PC-9 (cell line): ENCODE measurements around the gene SLC26A3.

Source experiments
- CTCF ChIP-seq: fragments of 200-600 bp; sonication (generic); conservative IDR thresholded peaks from 2 replicates; pipeline ENCODE4 v1.6.1; 2017; ENCODE audit warnings: mixed run types, antibody characterized with exemption, mild to moderate bottlenecking, moderate library complexity
- EZH2 ChIP-seq: fragments of 200-600 bp; sonication (generic); IDR thresholded peaks from 2 replicates; pipeline ENCODE4 v1.8.0; 2017; ENCODE audit warnings: antibody characterized with exemption, low read depth

DNA sequence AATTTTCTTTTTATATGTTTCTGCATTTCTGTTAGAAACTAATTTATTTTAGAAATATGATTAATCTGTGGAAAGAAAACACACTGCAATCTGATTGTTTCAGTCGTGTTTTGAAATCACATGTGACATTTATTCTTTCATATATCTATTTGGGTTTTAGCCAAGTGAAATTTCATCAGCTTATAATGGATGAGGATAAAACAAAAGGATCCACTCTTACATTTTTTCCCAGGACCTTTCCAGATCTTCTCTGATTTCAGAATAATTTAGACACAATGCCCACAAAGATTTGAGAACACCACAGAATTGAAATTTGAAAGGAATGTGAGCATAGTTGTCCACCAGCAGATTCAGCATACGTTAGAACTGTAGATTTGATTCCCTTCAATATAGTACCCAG lies 30.0 kb downstream of the SLC26A3 start:
- TF ChIP-seq CTCF (no peak), EZH2 (no peak)
